Measurements from ENCODE around the gene TBC1D3E. TPM values are rescaled to one million over a fixed set of nuclear protein-coding genes. Genes with fewer than 3 reads are reported as not detected.

Gene TBC1D3E
- total RNA-seq, 3 donors from 2014 or later (not counting 1 experiment from before 2014, with no cell fraction given): 11.5 TPM; not detected in 2

Other genes starting within 250 kb of the TBC1D3E start
- not detected for gene TBC1D3K, start 203.5 kb upstream of the TBC1D3E start, total RNA-seq
- 10 to 100 TPM in 1 of 3 donors, 1 to 10 TPM in 2; 1.4 to 19.7 (median 7.9) TPM for gene TBC1D3L, start 138.9 kb upstream of the TBC1D3E start, total RNA-seq
- 10 to 100 TPM in 1 of 3 donors, 1 to 10 TPM in 2; 2.6 to 14.7 (median 4.9) TPM for gene TBC1D3D, start 124.0 kb upstream of the TBC1D3E start, total RNA-seq
- 1 to 10 TPM in 2 of 3 donors, not detected in 1; 1.2 to 2.1 TPM for gene TBC1D3C, start 59.3 kb upstream of the TBC1D3E start, total RNA-seq
- not detected for gene TBC1D3, start 64.6 kb downstream of the TBC1D3E start, total RNA-seq
- 10 to 100 TPM; 11.5 to 14.2 (median 12.6) TPM for gene MRPL45, start 169.2 kb downstream of the TBC1D3E start, total RNA-seq
- not detected for gene GPR179, start 216.0 kb downstream of the TBC1D3E start, total RNA-seq
- 10 to 100 TPM; 13.6 to 31.8 (median 21.2) TPM for gene SOCS7, start 223.9 kb downstream of the TBC1D3E start, total RNA-seq